Keratinocyte (primary cell): ENCODE data around the gene RHEB.

Source experiments
- EZH2 ChIP-seq: IDR thresholded peaks from one replicate; pipeline ENCODE4 v1.6.1; 2012; ENCODE audit warnings: inconsistent platforms, mild to moderate bottlenecking, low read length, moderate library complexity
- TF ChIP-seq, protein P1 (sequence below), 3 experiments: IDR thresholded peaks in 1 of 3; conservative IDR thresholded peaks in 1 of 3; optimal IDR thresholded peaks in 1 of 3; 2 replicates in 2 of 3; 3 replicates in 1 of 3; pipeline versions ENCODE3 to v1.5.1; 2011; ENCODE audit warnings: low read length in 3 of 3, mild to moderate bottlenecking in 3 of 3, moderate library complexity in 2 of 3, control low read depth in 1 of 3, inconsistent platforms in 1 of 3; ENCODE audit not compliant: insufficient read depth in 2 of 3; ENCODE audit errors: extremely low read depth in 1 of 3

GRCh38 chr7:151431281-151431767 lies 88.4 kb downstream of the RHEB start:
- TF ChIP-seq EZH2, result no peak
- TF ChIP-seq, protein P1, sequence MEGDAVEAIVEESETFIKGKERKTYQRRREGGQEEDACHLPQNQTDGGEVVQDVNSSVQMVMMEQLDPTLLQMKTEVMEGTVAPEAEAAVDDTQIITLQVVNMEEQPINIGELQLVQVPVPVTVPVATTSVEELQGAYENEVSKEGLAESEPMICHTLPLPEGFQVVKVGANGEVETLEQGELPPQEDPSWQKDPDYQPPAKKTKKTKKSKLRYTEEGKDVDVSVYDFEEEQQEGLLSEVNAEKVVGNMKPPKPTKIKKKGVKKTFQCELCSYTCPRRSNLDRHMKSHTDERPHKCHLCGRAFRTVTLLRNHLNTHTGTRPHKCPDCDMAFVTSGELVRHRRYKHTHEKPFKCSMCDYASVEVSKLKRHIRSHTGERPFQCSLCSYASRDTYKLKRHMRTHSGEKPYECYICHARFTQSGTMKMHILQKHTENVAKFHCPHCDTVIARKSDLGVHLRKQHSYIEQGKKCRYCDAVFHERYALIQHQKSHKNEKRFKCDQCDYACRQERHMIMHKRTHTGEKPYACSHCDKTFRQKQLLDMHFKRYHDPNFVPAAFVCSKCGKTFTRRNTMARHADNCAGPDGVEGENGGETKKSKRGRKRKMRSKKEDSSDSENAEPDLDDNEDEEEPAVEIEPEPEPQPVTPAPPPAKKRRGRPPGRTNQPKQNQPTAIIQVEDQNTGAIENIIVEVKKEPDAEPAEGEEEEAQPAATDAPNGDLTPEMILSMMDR (optimal IDR thresholded peaks at IDR 0.05 in 1 of 3, IDR thresholded peaks at IDR 0.05 in 1 of 3, conservative IDR thresholded peaks at IDR 0.05 in 1 of 3; ENCODE audit: extremely low read depth in 1 of 3, insufficient read depth in 2 of 3, low read length in 3 of 3), result no peak
